ENCODE measurements around the gene CEP192. TPM values are rescaled to one million over a fixed set of nuclear protein-coding genes. Genes with fewer than 3 reads are reported as not detected.

CEP192 gene
- total RNA-seq, 2 donors from 2014 or later, result 23.7 to 24.0 TPM

- Histone ChIP-seq H3K9me3 (no peaks in the 10 kb centered on the region), H3K4me3 (peak within 1 kb of the TSS; percentile 68 to 71), H3K36me3 (no peaks in the 10 kb centered on the region), H3K4me1 (peaks cover 0 to 29% of the 10 kb centered on the region in 2 donors), H3K27me3 (no peaks in the 10 kb centered on the region), H3K27ac (peak within 1 kb of the TSS; percentile 95 to 99)
- TF ChIP-seq CTCF (IDR thresholded peaks at IDR 0.05), result no peak
- peak; percentile 98 for DNase-seq (ENCODE audit: low spot score)
Measured at GRCh38 chr18:12947285-12948049, 43.7 kb upstream of the CEP192 start, which contains the start of gene SEH1L. Gene SEH1L (plus strand): TSS chr18:12948011. CDS start chr18:12948122, 111 bp downstream.

- Histone ChIP-seq H3K4me3 (peak overlapping the region; percentile 68 to 71), H3K4me1 (peaks cover 0 to 29% of the 10 kb centered on the region in 2 donors), H3K27ac (peak overlapping the region; percentile 95 to 99), H3K27me3 (no peaks in the 10 kb centered on the region), H3K9me3 (no peaks in the 10 kb centered on the region), H3K36me3 (peaks cover 4% of the 10 kb centered on the region)
- peak; percentile 96 for DNase-seq (ENCODE audit: low spot score)
- no peak for TF ChIP-seq CTCF (IDR thresholded peaks at IDR 0.05)
Measured at GRCh38 chr18:12948050-12948804, 42.9 kb upstream of the CEP192 start.

GRCh38 chr18:12958478-12958877 lies 32.7 kb upstream of the CEP192 start:
- H3K4me3 ChIP-seq, result no peak overlapping the region
- no peaks in the 10 kb centered on the region for H3K27me3 ChIP-seq
- no peak overlapping the region for H3K27ac ChIP-seq
- DNase-seq (ENCODE audit: low spot score), result no peak
- no peaks in the 10 kb centered on the region for H3K4me1 ChIP-seq
- H3K36me3 ChIP-seq, result peaks cover 36% of the 10 kb centered on the region
- H3K9me3 ChIP-seq, result no peaks in the 10 kb centered on the region
- no peak for TF ChIP-seq CTCF (IDR thresholded peaks at IDR 0.05)

GRCh38 chr18:12960395-12960794 lies 30.8 kb upstream of the CEP192 start:
- no peaks in the 10 kb centered on the region for H3K9me3 ChIP-seq
- H3K4me3 ChIP-seq, result no peak overlapping the region
- no peak for TF ChIP-seq CTCF (IDR thresholded peaks at IDR 0.05)
- H3K36me3 ChIP-seq, result peaks cover 41% of the 10 kb centered on the region
- no peak overlapping the region for H3K27ac ChIP-seq
- DNase-seq (ENCODE audit: low spot score), result no peak
- no peaks in the 10 kb centered on the region for H3K4me1 ChIP-seq
- no peaks in the 10 kb centered on the region for H3K27me3 ChIP-seq

GRCh38 chr18:12960853-12961397 lies 30.2 kb upstream of the CEP192 start:
- H3K36me3 ChIP-seq, result peaks cover 36% of the 10 kb centered on the region
- H3K27ac ChIP-seq, result no peak overlapping the region
- no peaks in the 10 kb centered on the region for H3K9me3 ChIP-seq
- H3K4me1 ChIP-seq, result no peaks in the 10 kb centered on the region
- H3K4me3 ChIP-seq, result no peak overlapping the region
- DNase-seq (ENCODE audit: low spot score), result no peak
- no peak for TF ChIP-seq CTCF (IDR thresholded peaks at IDR 0.05)
- no peaks in the 10 kb centered on the region for H3K27me3 ChIP-seq
